ENCODE measurements around the gene KIAA0319L.

- TF ChIP-seq POLR2A (IDR thresholded peaks at IDR 0.05): no peak
- TF ChIP-seq, protein P1, sequence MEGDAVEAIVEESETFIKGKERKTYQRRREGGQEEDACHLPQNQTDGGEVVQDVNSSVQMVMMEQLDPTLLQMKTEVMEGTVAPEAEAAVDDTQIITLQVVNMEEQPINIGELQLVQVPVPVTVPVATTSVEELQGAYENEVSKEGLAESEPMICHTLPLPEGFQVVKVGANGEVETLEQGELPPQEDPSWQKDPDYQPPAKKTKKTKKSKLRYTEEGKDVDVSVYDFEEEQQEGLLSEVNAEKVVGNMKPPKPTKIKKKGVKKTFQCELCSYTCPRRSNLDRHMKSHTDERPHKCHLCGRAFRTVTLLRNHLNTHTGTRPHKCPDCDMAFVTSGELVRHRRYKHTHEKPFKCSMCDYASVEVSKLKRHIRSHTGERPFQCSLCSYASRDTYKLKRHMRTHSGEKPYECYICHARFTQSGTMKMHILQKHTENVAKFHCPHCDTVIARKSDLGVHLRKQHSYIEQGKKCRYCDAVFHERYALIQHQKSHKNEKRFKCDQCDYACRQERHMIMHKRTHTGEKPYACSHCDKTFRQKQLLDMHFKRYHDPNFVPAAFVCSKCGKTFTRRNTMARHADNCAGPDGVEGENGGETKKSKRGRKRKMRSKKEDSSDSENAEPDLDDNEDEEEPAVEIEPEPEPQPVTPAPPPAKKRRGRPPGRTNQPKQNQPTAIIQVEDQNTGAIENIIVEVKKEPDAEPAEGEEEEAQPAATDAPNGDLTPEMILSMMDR (IDR thresholded peaks at IDR 0.05): no peak
Observed at GRCh38 chr1:35537806-35538205, 19.4 kb downstream of the KIAA0319L start.
